GM21515 (cell line): ENCODE measurements around the gene COG4.

Source experiments
- ATAC-seq: cut with Tn5 transposase; IDR thresholded peaks from one replicate; pipeline ENCODE4 v1.9.1; 2021; ENCODE audit not compliant: unreplicated experiment

COG4 gene

GRCh38 chr16:70480127-70481105 lies 42.9 kb downstream of the COG4 start:
- no peak for ATAC-seq

GRCh38 chr16:70478912-70479341 lies 44.4 kb downstream of the COG4 start:
- ATAC-seq = no peak

GRCh38 chr16:70478169-70478568 lies 45.2 kb downstream of the COG4 start:
- no peak for ATAC-seq

- peak; percentile 71 for ATAC-seq
These were observed 46.9 kb downstream of the COG4 start for GRCh38 chr16:70476272-70477020.

GRCh38 chr16:70475054-70475871 lies 48.1 kb downstream of the COG4 start:
- ATAC-seq = no peak

GRCh38 chr16:70474320-70475053 lies 48.9 kb downstream of the COG4 start:
- ATAC-seq = no peak

GRCh38 chr16:70473446-70474319 lies 49.7 kb downstream of the COG4 start:
- no peak for ATAC-seq

- no peak for ATAC-seq
These were observed 50.4 kb downstream of the COG4 start for GRCh38 chr16:70472786-70473433.

GRCh38 chr16:70470927-70471341 lies 52.4 kb downstream of the COG4 start:
- no peak for ATAC-seq

GRCh38 chr16:70470141-70470926 lies 53.0 kb downstream of the COG4 start:
- no peak for ATAC-seq

- ATAC-seq = no peak
These were observed 54.4 kb downstream of the COG4 start for GRCh38 chr16:70468776-70469525.

GRCh38 chr16:70467608-70468007 lies 55.7 kb downstream of the COG4 start:
- ATAC-seq = no peak

GRCh38 chr16:70467113-70467512 lies 56.2 kb downstream of the COG4 start:
- no peak for ATAC-seq

- ATAC-seq = no peak
These were observed 56.6 kb downstream of the COG4 start for GRCh38 chr16:70466805-70467076.

- ATAC-seq = no peak
These were observed 57.2 kb downstream of the COG4 start for GRCh38 chr16:70465999-70466804.

- no peak for ATAC-seq
These were observed 60.1 kb downstream of the COG4 start for GRCh38 chr16:70463235-70463634.

- ATAC-seq = no peak
These were observed 62.6 kb downstream of the COG4 start for GRCh38 chr16:70460737-70461261.
